Measurements from ENCODE around the gene ADARB1.

DNA sequence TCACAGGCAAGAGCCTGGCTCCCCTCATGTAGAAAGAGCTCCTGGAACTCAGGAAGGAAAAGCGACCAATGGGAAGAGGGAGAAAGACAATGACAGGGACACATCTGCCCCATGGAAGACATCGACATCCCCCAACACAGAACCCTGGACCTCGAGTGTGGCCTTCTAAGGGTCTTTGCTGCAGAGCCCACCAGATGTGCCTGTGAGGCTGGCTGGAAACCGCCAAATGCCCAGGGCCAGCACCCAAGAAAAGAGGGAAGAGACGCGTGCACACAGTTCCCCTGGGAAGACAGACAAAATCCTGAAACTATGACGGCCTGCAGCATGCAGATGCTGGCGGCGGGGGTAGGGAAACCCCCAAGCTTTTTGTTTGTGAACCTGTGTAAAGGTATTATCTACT lies 36.4 kb upstream of the ADARB1 start:
- TF ChIP-seq, protein P1, sequence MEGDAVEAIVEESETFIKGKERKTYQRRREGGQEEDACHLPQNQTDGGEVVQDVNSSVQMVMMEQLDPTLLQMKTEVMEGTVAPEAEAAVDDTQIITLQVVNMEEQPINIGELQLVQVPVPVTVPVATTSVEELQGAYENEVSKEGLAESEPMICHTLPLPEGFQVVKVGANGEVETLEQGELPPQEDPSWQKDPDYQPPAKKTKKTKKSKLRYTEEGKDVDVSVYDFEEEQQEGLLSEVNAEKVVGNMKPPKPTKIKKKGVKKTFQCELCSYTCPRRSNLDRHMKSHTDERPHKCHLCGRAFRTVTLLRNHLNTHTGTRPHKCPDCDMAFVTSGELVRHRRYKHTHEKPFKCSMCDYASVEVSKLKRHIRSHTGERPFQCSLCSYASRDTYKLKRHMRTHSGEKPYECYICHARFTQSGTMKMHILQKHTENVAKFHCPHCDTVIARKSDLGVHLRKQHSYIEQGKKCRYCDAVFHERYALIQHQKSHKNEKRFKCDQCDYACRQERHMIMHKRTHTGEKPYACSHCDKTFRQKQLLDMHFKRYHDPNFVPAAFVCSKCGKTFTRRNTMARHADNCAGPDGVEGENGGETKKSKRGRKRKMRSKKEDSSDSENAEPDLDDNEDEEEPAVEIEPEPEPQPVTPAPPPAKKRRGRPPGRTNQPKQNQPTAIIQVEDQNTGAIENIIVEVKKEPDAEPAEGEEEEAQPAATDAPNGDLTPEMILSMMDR (IDR thresholded peaks at IDR 0.05): no peak
- TF ChIP-seq POLR2A (IDR thresholded peaks at IDR 0.05) (no peak), EP300 (IDR thresholded peaks at IDR 0.05) (no peak), POLR2AphosphoS5 (IDR thresholded peaks at IDR 0.05) (no peak)

All from stomach (tissue), 4 donors.